Testis (tissue), 2 donors: Measurements from ENCODE around the gene HOXA10.

Experiments
- POLR2A ChIP-seq: fragments of 450-650 bp; IDR thresholded peaks from one replicate; pipeline ENCODE4 v1.6.1; 2017; ENCODE audit warnings: antibody characterized with exemption, mild to moderate bottlenecking, moderate library complexity
- TF ChIP-seq, protein P1 (sequence below), 3 experiments: fragments of 450-650 bp in 2 of 3; fragments of 200-600 bp in 1 of 3; sonication (generic) in 1 of 3; IDR thresholded peaks; one replicate each; pipeline ENCODE4 v1.5.1; 2016 to 2019; ENCODE audit warnings: antibody characterized with exemption in 3 of 3, mild to moderate bottlenecking in 2 of 3, moderate library complexity in 1 of 3

DNA sequence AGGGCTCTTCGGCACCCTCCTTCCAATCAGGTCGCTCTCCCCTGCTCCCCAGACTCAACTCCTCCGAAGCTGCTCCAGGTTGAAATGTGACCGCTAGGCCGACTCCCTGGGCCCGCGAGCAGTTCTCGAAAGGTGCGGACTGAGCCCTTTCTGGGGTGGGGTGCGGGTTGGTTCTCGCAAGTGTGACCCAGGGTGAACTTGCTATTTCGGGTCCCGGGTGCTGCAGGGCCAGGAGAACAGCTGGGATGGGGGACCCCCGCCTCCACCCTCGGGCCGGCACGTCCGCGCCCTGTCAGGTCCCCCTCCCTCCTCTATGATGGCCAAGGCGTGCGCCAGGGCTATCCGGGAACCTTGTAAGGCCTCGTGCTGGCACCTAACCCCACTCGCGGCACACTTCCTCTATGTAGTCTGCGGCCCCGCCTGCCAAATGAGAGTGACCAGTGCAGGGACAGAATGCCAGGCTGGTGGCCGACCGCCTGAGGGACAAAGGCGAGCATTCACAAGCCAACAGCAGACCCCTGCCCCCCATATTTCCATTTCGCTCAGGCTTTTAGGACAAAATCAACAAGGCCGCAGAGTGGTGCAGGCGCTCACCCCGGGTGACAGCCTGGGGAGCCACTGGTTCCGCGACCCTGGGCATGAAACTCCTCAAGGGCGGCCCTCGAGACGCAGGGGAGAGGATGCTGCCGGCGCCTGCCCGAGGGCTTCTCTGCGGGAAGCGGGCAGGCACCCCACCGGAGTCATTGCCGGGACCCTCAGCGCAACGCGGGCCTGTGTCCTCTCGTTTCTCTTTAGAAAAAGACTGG, 39.5 kb upstream of the HOXA10 start:
- TF ChIP-seq, protein P1, sequence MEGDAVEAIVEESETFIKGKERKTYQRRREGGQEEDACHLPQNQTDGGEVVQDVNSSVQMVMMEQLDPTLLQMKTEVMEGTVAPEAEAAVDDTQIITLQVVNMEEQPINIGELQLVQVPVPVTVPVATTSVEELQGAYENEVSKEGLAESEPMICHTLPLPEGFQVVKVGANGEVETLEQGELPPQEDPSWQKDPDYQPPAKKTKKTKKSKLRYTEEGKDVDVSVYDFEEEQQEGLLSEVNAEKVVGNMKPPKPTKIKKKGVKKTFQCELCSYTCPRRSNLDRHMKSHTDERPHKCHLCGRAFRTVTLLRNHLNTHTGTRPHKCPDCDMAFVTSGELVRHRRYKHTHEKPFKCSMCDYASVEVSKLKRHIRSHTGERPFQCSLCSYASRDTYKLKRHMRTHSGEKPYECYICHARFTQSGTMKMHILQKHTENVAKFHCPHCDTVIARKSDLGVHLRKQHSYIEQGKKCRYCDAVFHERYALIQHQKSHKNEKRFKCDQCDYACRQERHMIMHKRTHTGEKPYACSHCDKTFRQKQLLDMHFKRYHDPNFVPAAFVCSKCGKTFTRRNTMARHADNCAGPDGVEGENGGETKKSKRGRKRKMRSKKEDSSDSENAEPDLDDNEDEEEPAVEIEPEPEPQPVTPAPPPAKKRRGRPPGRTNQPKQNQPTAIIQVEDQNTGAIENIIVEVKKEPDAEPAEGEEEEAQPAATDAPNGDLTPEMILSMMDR (IDR thresholded peaks at IDR 0.05) = no peak
- TF ChIP-seq POLR2A = no peak
